Skeletal muscle tissue (tissue), 4 donors: ENCODE measurements around the gene SLC25A24. TPM values are rescaled to one million over a fixed set of nuclear protein-coding genes. Genes with fewer than 3 reads are reported as not detected.

ENCODE experiments used
- H3K27ac ChIP-seq: one replicate; pipeline ENCODE4 v1.7.0; 2013; ENCODE audit warnings: mild to moderate bottlenecking, low read depth, low read length, inconsistent platforms
- H3K27me3 ChIP-seq, 3 donors: one replicate each; pipeline ENCODE4 v1.7.0; 2013; ENCODE audit warnings: low read length in 3 of 3; ENCODE audit not compliant: control insufficient read depth in 3 of 3, insufficient read depth in 3 of 3
- H3K36me3 ChIP-seq, 3 donors: one replicate each; pipeline ENCODE4 v1.7.0; 2013; ENCODE audit warnings: low read length in 3 of 3; ENCODE audit not compliant: control insufficient read depth in 3 of 3, insufficient read depth in 3 of 3
- H3K4me1 ChIP-seq, 3 donors: one replicate each; pipeline ENCODE4 v1.7.0; 2013; ENCODE audit warnings: low read length in 3 of 3, mild to moderate bottlenecking in 3 of 3; ENCODE audit not compliant: control insufficient read depth in 3 of 3, insufficient read depth in 3 of 3
- H3K4me3 ChIP-seq, 3 donors: one replicate each; pipeline ENCODE4 v1.7.0; 2013; ENCODE audit warnings: low read length in 3 of 3
- H3K9ac ChIP-seq, 3 donors: one replicate each; pipeline ENCODE4 v1.7.0; 2013; ENCODE audit warnings: low read length in 3 of 3, mild to moderate bottlenecking in 3 of 3, moderate library complexity in 2 of 3, low read depth in 1 of 3
- H3K9me3 ChIP-seq, 3 donors: one replicate each; pipeline ENCODE4 v1.7.0; 2013; ENCODE audit warnings: low read length in 3 of 3; ENCODE audit not compliant: control insufficient read depth in 3 of 3
- total RNA-seq: library from RNA; depleted of rRNA; stranded (reverse); fragments of >200 nt; gene quantifications from one replicate; pipeline ENCODE4 v1.2.3, GENCODE V29; 2014
- donor health status: Osteomylitis.

Gene SLC25A24
- total RNA-seq, 1 donor from 2014 or later = 30.8 TPM

GRCh38 chr1:108124622-108125311 is 75.4 kb downstream of the SLC25A24 start:
- Histone ChIP-seq H3K4me3 (no peak overlapping the region), H3K27ac (no peak overlapping the region), H3K9me3 (no peaks in the 10 kb centered on the region), H3K4me1 (peaks cover 0 to 9% (median 3%) of the 10 kb centered on the region in 3 donors), H3K27me3 (no peaks in the 10 kb centered on the region), H3K9ac (no peak overlapping the region), H3K36me3 (no peaks in the 10 kb centered on the region)

- Histone ChIP-seq H3K9me3 (no peaks in the 10 kb centered on the region), H3K4me3 (no peak overlapping the region), H3K27ac (no peak overlapping the region), H3K36me3 (no peaks in the 10 kb centered on the region), H3K27me3 (no peaks in the 10 kb centered on the region), H3K9ac (no peak overlapping the region), H3K4me1 (peaks cover 0 to 9% (median 3%) of the 10 kb centered on the region in 3 donors)
Observed at GRCh38 chr1:108124023-108124422, 76.1 kb downstream of the SLC25A24 start.

- Histone ChIP-seq H3K27me3 (no peaks in the 10 kb centered on the region), H3K9me3 (no peaks in the 10 kb centered on the region), H3K4me3 (no peak overlapping the region), H3K9ac (no peak overlapping the region), H3K36me3 (no peaks in the 10 kb centered on the region), H3K4me1 (peaks cover 3 to 9% (median 8%) of the 10 kb centered on the region in 3 donors), H3K27ac (no peak overlapping the region)
Observed at GRCh38 chr1:108121358-108122143, 78.6 kb downstream of the SLC25A24 start.

GRCh38 chr1:108120163-108120562 is 80.0 kb downstream of the SLC25A24 start:
- H3K36me3 ChIP-seq = no peaks in the 10 kb centered on the region
- no peak overlapping the region for H3K27ac ChIP-seq
- H3K4me1 ChIP-seq = peaks cover 0 to 8% (median 7%) of the 10 kb centered on the region in 3 donors
- H3K9ac ChIP-seq = no peak overlapping the region
- H3K9me3 ChIP-seq = no peaks in the 10 kb centered on the region
- H3K27me3 ChIP-seq = no peaks in the 10 kb centered on the region
- no peak overlapping the region for H3K4me3 ChIP-seq

GRCh38 chr1:108119500-108119899 is 80.6 kb downstream of the SLC25A24 start:
- Histone ChIP-seq H3K27me3 (no peaks in the 10 kb centered on the region), H3K4me3 (no peak overlapping the region), H3K9ac (no peak overlapping the region), H3K9me3 (no peaks in the 10 kb centered on the region), H3K4me1 (peaks cover 0 to 8% (median 7%) of the 10 kb centered on the region in 3 donors), H3K36me3 (no peaks in the 10 kb centered on the region), H3K27ac (no peak overlapping the region)

GRCh38 chr1:108117945-108118902 is 81.9 kb downstream of the SLC25A24 start:
- Histone ChIP-seq H3K9ac (no peak overlapping the region), H3K27me3 (no peaks in the 10 kb centered on the region), H3K9me3 (no peaks in the 10 kb centered on the region), H3K4me3 (no peak overlapping the region), H3K36me3 (no peaks in the 10 kb centered on the region), H3K27ac (no peak overlapping the region), H3K4me1 (peaks cover 0 to 8% (median 7%) of the 10 kb centered on the region in 3 donors)

- H3K27ac ChIP-seq = no peak overlapping the region
- H3K36me3 ChIP-seq = no peaks in the 10 kb centered on the region
- H3K27me3 ChIP-seq = no peaks in the 10 kb centered on the region
- H3K4me3 ChIP-seq = no peak overlapping the region
- H3K9ac ChIP-seq = no peak overlapping the region
- H3K9me3 ChIP-seq = no peaks in the 10 kb centered on the region
- peaks cover 0 to 8% (median 7%) of the 10 kb centered on the region in 3 donors for H3K4me1 ChIP-seq
Observed at GRCh38 chr1:108117237-108117636, 82.9 kb downstream of the SLC25A24 start.

- Histone ChIP-seq H3K27me3 (no peaks in the 10 kb centered on the region), H3K36me3 (no peaks in the 10 kb centered on the region), H3K9me3 (no peaks in the 10 kb centered on the region), H3K4me3 (no peak overlapping the region), H3K4me1 (peaks cover 0 to 8% (median 0%) of the 10 kb centered on the region in 3 donors), H3K9ac (no peak overlapping the region), H3K27ac (no peak overlapping the region)
Observed at GRCh38 chr1:108114033-108114599, 86.0 kb downstream of the SLC25A24 start.

GRCh38 chr1:108113496-108113895 is 86.6 kb downstream of the SLC25A24 start:
- H3K9me3 ChIP-seq = no peaks in the 10 kb centered on the region
- H3K27me3 ChIP-seq = no peaks in the 10 kb centered on the region
- H3K4me3 ChIP-seq = no peak overlapping the region
- H3K27ac ChIP-seq = no peak overlapping the region
- no peaks in the 10 kb centered on the region for H3K36me3 ChIP-seq
- H3K9ac ChIP-seq = no peak overlapping the region
- H3K4me1 ChIP-seq = peaks cover 0 to 6% (median 0%) of the 10 kb centered on the region in 3 donors
